Tibial nerve (tissue), 4 donors: ENCODE measurements around the gene SF3B5.

ENCODE experiments used
- CTCF ChIP-seq, 5 experiments: fragments of 200-600 bp in 3 of 5; fragments of 450-650 bp in 2 of 5; sonication (generic) in 3 of 5; IDR thresholded peaks; one replicate each; pipeline ENCODE4 v1.5.1; 2016 to 2019; ENCODE audit warnings: antibody characterized with exemption in 5 of 5, mild to moderate bottlenecking in 3 of 5, moderate library complexity in 2 of 5
- EP300 ChIP-seq, 2 donors: sonication (generic); formaldehyde crosslinking; IDR thresholded peaks; one replicate each; pipeline ENCODE4 v1.6.1; 2017; ENCODE audit warnings: antibody characterized with exemption in 2 of 2, mild to moderate bottlenecking in 1 of 2
- POLR2A ChIP-seq, 2 donors: fragments of 450-650 bp; IDR thresholded peaks; one replicate each; pipeline ENCODE4 v1.6.1; 2017; ENCODE audit warnings: antibody characterized with exemption in 2 of 2, mild to moderate bottlenecking in 2 of 2, moderate library complexity in 2 of 2

GRCh38 chr6:144053601-144054000 is 41.8 kb downstream of the SF3B5 start:
- TF ChIP-seq CTCF (IDR thresholded peaks at IDR 0.05) (no peak), POLR2A (IDR thresholded peaks at IDR 0.05) (no peak), EP300 (IDR thresholded peaks at IDR 0.05) (no peak)
